Measurements from ENCODE around the gene PYROXD2.

The PYROXD2 gene

GRCh38 chr10:98423691-98424120, 8.7 kb upstream of the PYROXD2 start:
- H3K36me3 ChIP-seq (ENCODE audit: control insufficient read depth in 2 of 2, insufficient read depth in 2 of 2, low read length in 2 of 2): peaks cover 29 to 35% of the 10 kb centered on the region in 2 donors

GRCh38 chr10:98422182-98422581, 7.2 kb upstream of the PYROXD2 start:
- no peak overlapping the region for H3K9ac ChIP-seq (ENCODE audit: low read length in 2 of 2)
- no peak overlapping the region for H3K4me3 ChIP-seq (ENCODE audit: low read length in 2 of 2)
- H3K9me3 ChIP-seq (ENCODE audit: control insufficient read depth in 2 of 2, low read length in 2 of 2): no peaks in the 10 kb centered on the region
- no peaks in the 10 kb centered on the region for H3K4me1 ChIP-seq (ENCODE audit: control insufficient read depth, insufficient read depth, low read length)
- no peak overlapping the region for H3K27ac ChIP-seq (ENCODE audit: low read length)
- H3K27me3 ChIP-seq (ENCODE audit: control insufficient read depth in 1 of 2, insufficient read depth in 2 of 2, low read length in 2 of 2): no peaks in the 10 kb centered on the region
- peaks cover 27 to 28% of the 10 kb centered on the region in 2 donors for H3K36me3 ChIP-seq (ENCODE audit: control insufficient read depth in 2 of 2, insufficient read depth in 2 of 2, low read length in 2 of 2)

More at GRCh38 chr10:98423691-98424120, 8.7 kb upstream of the PYROXD2 start:
- no peak overlapping the region for H3K27ac ChIP-seq (ENCODE audit: low read length)
- no peak overlapping the region for H3K9ac ChIP-seq (ENCODE audit: low read length in 2 of 2)
- no peak overlapping the region for H3K4me3 ChIP-seq (ENCODE audit: low read length in 2 of 2)
- no peaks in the 10 kb centered on the region for H3K9me3 ChIP-seq (ENCODE audit: control insufficient read depth in 2 of 2, low read length in 2 of 2)
- no peaks in the 10 kb centered on the region for H3K4me1 ChIP-seq (ENCODE audit: control insufficient read depth, insufficient read depth, low read length)
- H3K27me3 ChIP-seq (ENCODE audit: control insufficient read depth in 1 of 2, insufficient read depth in 2 of 2, low read length in 2 of 2): no peaks in the 10 kb centered on the region

- no peak overlapping the region for H3K27ac ChIP-seq (ENCODE audit: low read length)
- H3K9me3 ChIP-seq (ENCODE audit: control insufficient read depth in 2 of 2, low read length in 2 of 2): no peaks in the 10 kb centered on the region
- no peaks in the 10 kb centered on the region for H3K27me3 ChIP-seq (ENCODE audit: control insufficient read depth in 1 of 2, insufficient read depth in 2 of 2, low read length in 2 of 2)
- peaks cover under 1% of the 10 kb centered on the region for H3K4me1 ChIP-seq (ENCODE audit: control insufficient read depth, insufficient read depth, low read length)
- H3K9ac ChIP-seq (ENCODE audit: low read length in 2 of 2): no peak overlapping the region
- no peak overlapping the region for H3K4me3 ChIP-seq (ENCODE audit: low read length in 2 of 2)
- peaks cover 25 to 31% of the 10 kb centered on the region in 2 donors for H3K36me3 ChIP-seq (ENCODE audit: control insufficient read depth in 2 of 2, insufficient read depth in 2 of 2, low read length in 2 of 2)
These were observed 5.8 kb upstream of the PYROXD2 start for GRCh38 chr10:98420786-98421185.

- H3K27me3 ChIP-seq (ENCODE audit: control insufficient read depth in 1 of 2, insufficient read depth in 2 of 2, low read length in 2 of 2): no peaks in the 10 kb centered on the region
- H3K9ac ChIP-seq (ENCODE audit: low read length in 2 of 2): no peak overlapping the region
- H3K9me3 ChIP-seq (ENCODE audit: control insufficient read depth in 2 of 2, low read length in 2 of 2): no peaks in the 10 kb centered on the region
- no peak overlapping the region for H3K4me3 ChIP-seq (ENCODE audit: low read length in 2 of 2)
- H3K4me1 ChIP-seq (ENCODE audit: control insufficient read depth, insufficient read depth, low read length): peaks cover 10% of the 10 kb centered on the region
- peaks cover 25 to 31% of the 10 kb centered on the region in 2 donors for H3K36me3 ChIP-seq (ENCODE audit: control insufficient read depth in 2 of 2, insufficient read depth in 2 of 2, low read length in 2 of 2)
- no peak overlapping the region for H3K27ac ChIP-seq (ENCODE audit: low read length)
These were observed 4.7 kb upstream of the PYROXD2 start for GRCh38 chr10:98419469-98420261.

GRCh38 chr10:98418665-98419468, 3.9 kb upstream of the PYROXD2 start:
- peaks cover 18% of the 10 kb centered on the region for H3K4me1 ChIP-seq (ENCODE audit: control insufficient read depth, insufficient read depth, low read length)
- no peaks in the 10 kb centered on the region for H3K9me3 ChIP-seq (ENCODE audit: control insufficient read depth in 2 of 2, low read length in 2 of 2)
- no peak overlapping the region for H3K9ac ChIP-seq (ENCODE audit: low read length in 2 of 2)
- H3K27ac ChIP-seq (ENCODE audit: low read length): no peak overlapping the region
- no peak overlapping the region for H3K4me3 ChIP-seq (ENCODE audit: low read length in 2 of 2)
- H3K36me3 ChIP-seq (ENCODE audit: control insufficient read depth in 2 of 2, insufficient read depth in 2 of 2, low read length in 2 of 2): peaks cover 25 to 31% of the 10 kb centered on the region in 2 donors
- H3K27me3 ChIP-seq (ENCODE audit: control insufficient read depth in 1 of 2, insufficient read depth in 2 of 2, low read length in 2 of 2): no peaks in the 10 kb centered on the region

GRCh38 chr10:98417973-98418664, 3.1 kb upstream of the PYROXD2 start:
- no peak overlapping the region for H3K27ac ChIP-seq (ENCODE audit: low read length)
- no peak overlapping the region for H3K9ac ChIP-seq (ENCODE audit: low read length in 2 of 2)
- no peaks in the 10 kb centered on the region for H3K27me3 ChIP-seq (ENCODE audit: control insufficient read depth in 1 of 2, insufficient read depth in 2 of 2, low read length in 2 of 2)
- peaks cover 25 to 28% of the 10 kb centered on the region in 2 donors for H3K36me3 ChIP-seq (ENCODE audit: control insufficient read depth in 2 of 2, insufficient read depth in 2 of 2, low read length in 2 of 2)
- H3K4me1 ChIP-seq (ENCODE audit: control insufficient read depth, insufficient read depth, low read length): peaks cover 19% of the 10 kb centered on the region
- H3K9me3 ChIP-seq (ENCODE audit: control insufficient read depth in 2 of 2, low read length in 2 of 2): no peaks in the 10 kb centered on the region
- H3K4me3 ChIP-seq (ENCODE audit: low read length in 2 of 2): no peak overlapping the region

- Histone ChIP-seq H3K4me1 (ENCODE audit: control insufficient read depth, insufficient read depth, low read length) (peaks cover 19% of the 10 kb centered on the region), H3K9me3 (ENCODE audit: control insufficient read depth in 2 of 2, low read length in 2 of 2) (no peaks in the 10 kb centered on the region), H3K9ac (ENCODE audit: low read length in 2 of 2) (no peak overlapping the region), H3K27ac (ENCODE audit: low read length) (no peak overlapping the region), H3K4me3 (ENCODE audit: low read length in 2 of 2) (no peak overlapping the region), H3K36me3 (ENCODE audit: control insufficient read depth in 2 of 2, insufficient read depth in 2 of 2, low read length in 2 of 2) (peaks cover 21 to 23% of the 10 kb centered on the region in 2 donors), H3K27me3 (ENCODE audit: control insufficient read depth in 1 of 2, insufficient read depth in 2 of 2, low read length in 2 of 2) (no peaks in the 10 kb centered on the region)
These were observed 2.5 kb upstream of the PYROXD2 start for GRCh38 chr10:98417481-98417959.

GRCh38 chr10:98416606-98417388, 1.8 kb upstream of the PYROXD2 start:
- H3K27ac ChIP-seq (ENCODE audit: low read length): no peak overlapping the region
- peaks cover 20% of the 10 kb centered on the region for H3K4me1 ChIP-seq (ENCODE audit: control insufficient read depth, insufficient read depth, low read length)
- H3K36me3 ChIP-seq (ENCODE audit: control insufficient read depth in 2 of 2, insufficient read depth in 2 of 2, low read length in 2 of 2): peaks cover 20 to 21% of the 10 kb centered on the region in 2 donors
- H3K9ac ChIP-seq (ENCODE audit: low read length in 2 of 2): no peak overlapping the region
- no peaks in the 10 kb centered on the region for H3K27me3 ChIP-seq (ENCODE audit: control insufficient read depth in 1 of 2, insufficient read depth in 2 of 2, low read length in 2 of 2)
- H3K9me3 ChIP-seq (ENCODE audit: control insufficient read depth in 2 of 2, low read length in 2 of 2): no peaks in the 10 kb centered on the region
- H3K4me3 ChIP-seq (ENCODE audit: low read length in 2 of 2): no peak overlapping the region

GRCh38 chr10:98415731-98416119, 743 bp upstream of the PYROXD2 start:
- H3K36me3 ChIP-seq (ENCODE audit: control insufficient read depth in 2 of 2, insufficient read depth in 2 of 2, low read length in 2 of 2): peaks cover 18% of the 10 kb centered on the region in 2 donors
- peak overlapping the region; percentile 79 for H3K27ac ChIP-seq (ENCODE audit: low read length)
- no peak overlapping the region for H3K4me3 ChIP-seq (ENCODE audit: low read length in 2 of 2)
- peaks cover 22% of the 10 kb centered on the region for H3K4me1 ChIP-seq (ENCODE audit: control insufficient read depth, insufficient read depth, low read length)
- no peaks in the 10 kb centered on the region for H3K9me3 ChIP-seq (ENCODE audit: control insufficient read depth in 2 of 2, low read length in 2 of 2)
- H3K9ac ChIP-seq (ENCODE audit: low read length in 2 of 2): peak overlapping the region in 1 of 2 donors; percentile 83
- no peaks in the 10 kb centered on the region for H3K27me3 ChIP-seq (ENCODE audit: control insufficient read depth in 1 of 2, insufficient read depth in 2 of 2, low read length in 2 of 2)

- H3K4me3 ChIP-seq (ENCODE audit: low read length in 2 of 2): peak overlapping the region; percentile 92 to 95
These were observed 427 bp downstream of the PYROXD2 start for GRCh38 chr10:98414578-98414931.

More at GRCh38 chr10:98414578-98414931, 427 bp downstream of the PYROXD2 start:
- Histone ChIP-seq H3K9me3 (ENCODE audit: control insufficient read depth in 2 of 2, low read length in 2 of 2) (no peaks in the 10 kb centered on the region), H3K36me3 (ENCODE audit: control insufficient read depth in 2 of 2, insufficient read depth in 2 of 2, low read length in 2 of 2) (peaks cover 11 to 13% of the 10 kb centered on the region in 2 donors), H3K9ac (ENCODE audit: low read length in 2 of 2) (peak overlapping the region; percentile 83 to 86), H3K4me1 (ENCODE audit: control insufficient read depth, insufficient read depth, low read length) (peaks cover 22% of the 10 kb centered on the region), H3K27me3 (ENCODE audit: control insufficient read depth in 1 of 2, insufficient read depth in 2 of 2, low read length in 2 of 2) (no peaks in the 10 kb centered on the region), H3K27ac (ENCODE audit: low read length) (peak overlapping the region; percentile 79)

Data from stomach smooth muscle (tissue), 2 donors.